ENCODE data around the gene RECK.
"Not testable (repeated sequence)": the region's sequence is repeated elsewhere in the genome, so short reads cannot be mapped to it uniquely, and the experiment has no call there.

The RECK gene

DNA sequence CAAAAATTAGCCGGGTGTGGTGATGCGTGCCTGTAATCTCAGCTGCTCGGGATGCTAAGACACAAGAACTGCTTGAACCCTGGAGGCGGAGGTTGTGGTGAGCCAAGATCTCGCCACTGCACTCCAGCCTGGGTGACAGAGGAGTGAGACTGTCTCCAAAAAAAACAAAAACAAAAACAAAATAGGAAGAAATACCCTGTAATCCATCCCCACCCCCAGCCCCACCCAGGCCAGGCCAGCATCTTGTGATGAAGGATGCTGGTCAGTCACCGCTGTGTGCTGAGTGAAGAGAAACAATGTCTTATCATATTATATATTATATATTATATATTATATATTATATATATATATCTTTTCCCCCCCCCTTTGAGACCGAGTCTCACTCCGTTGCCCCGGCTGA, 117.0 kb downstream of the RECK start:
- H3K9me3 ChIP-seq (ENCODE audit: low read length): no peaks in the 10 kb centered on the region
- no peak overlapping the region for H3K4me3 ChIP-seq (ENCODE audit: low read length)
- H3K36me3 ChIP-seq (ENCODE audit: insufficient read depth, low read length): peaks cover 9% of the 10 kb centered on the region
- no peak overlapping the region for H2AFZ ChIP-seq (ENCODE audit: low read depth, low read length)
- H3K4me1 ChIP-seq (ENCODE audit: insufficient read depth, low read length): peaks cover 7% of the 10 kb centered on the region
- no peaks in the 10 kb centered on the region for H3K27me3 ChIP-seq (ENCODE audit: insufficient read depth, low read length)

DNA sequence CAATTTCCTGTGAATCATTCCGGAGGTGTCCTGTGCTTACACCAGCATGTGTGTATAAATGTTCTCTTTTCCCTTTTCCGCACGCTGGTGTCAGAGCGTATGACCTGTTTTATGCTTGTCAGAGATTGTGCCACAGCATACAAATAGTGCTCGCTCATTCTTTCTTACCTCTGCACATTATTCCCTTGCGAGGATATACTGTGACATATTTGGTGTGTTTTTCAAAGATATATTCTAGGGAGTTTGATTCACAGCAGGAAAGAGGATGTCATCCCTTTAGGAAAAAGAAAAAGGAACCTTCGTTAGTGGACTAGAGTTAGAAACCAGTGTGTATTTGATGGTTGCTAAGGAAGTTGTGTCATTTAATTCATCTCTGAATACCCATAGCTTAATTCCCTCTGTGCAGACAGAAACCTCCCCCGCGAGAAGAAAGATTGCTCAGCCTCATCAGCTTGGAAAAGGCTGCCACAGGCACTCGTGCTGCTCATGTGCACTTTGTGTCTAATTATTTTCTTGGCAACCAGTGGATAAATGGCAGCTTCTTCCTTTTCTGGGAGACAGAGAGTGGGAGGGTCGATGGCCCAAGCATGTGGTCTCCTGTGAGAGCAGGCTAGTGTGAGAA, 117.7 kb downstream of the RECK start:
- no peaks in the 10 kb centered on the region for H3K27me3 ChIP-seq (ENCODE audit: insufficient read depth, low read length)
- H3K36me3 ChIP-seq (ENCODE audit: insufficient read depth, low read length): peaks cover 9% of the 10 kb centered on the region
- no peak overlapping the region for H3K4me3 ChIP-seq (ENCODE audit: low read length)
- no peaks in the 10 kb centered on the region for H3K9me3 ChIP-seq (ENCODE audit: low read length)
- H3K4me1 ChIP-seq (ENCODE audit: insufficient read depth, low read length): peaks cover 7% of the 10 kb centered on the region
- peak overlapping the region; percentile 4 for H2AFZ ChIP-seq (ENCODE audit: low read depth, low read length)

DNA sequence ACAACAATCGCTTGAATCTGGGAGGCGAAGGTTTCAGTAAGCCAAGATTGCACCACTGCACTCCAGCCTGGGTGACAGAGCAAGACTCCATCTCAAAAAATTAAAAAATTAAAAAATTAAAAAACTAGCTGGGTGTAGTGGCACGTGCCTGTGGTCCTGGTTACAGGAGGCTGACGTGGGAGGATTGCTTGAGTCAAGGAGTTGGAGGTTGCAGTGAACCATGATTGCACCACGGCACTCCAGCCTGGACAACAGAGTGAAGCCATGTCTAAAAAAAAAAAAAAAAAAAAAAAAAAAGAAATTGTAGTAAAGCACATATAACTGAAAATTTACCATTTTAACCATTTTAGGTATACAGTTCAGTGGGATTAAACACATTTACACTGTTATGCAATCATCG, 119.4 kb downstream of the RECK start:
- Histone ChIP-seq H3K4me3 (ENCODE audit: low read length) (no peak overlapping the region), H3K27me3 (ENCODE audit: insufficient read depth, low read length) (no peaks in the 10 kb centered on the region), H3K9me3 (ENCODE audit: low read length) (no peaks in the 10 kb centered on the region), H2AFZ (ENCODE audit: low read depth, low read length) (no peak overlapping the region), H3K36me3 (ENCODE audit: insufficient read depth, low read length) (peaks cover 7% of the 10 kb centered on the region), H3K4me1 (ENCODE audit: insufficient read depth, low read length) (peaks cover 7% of the 10 kb centered on the region)

DNA sequence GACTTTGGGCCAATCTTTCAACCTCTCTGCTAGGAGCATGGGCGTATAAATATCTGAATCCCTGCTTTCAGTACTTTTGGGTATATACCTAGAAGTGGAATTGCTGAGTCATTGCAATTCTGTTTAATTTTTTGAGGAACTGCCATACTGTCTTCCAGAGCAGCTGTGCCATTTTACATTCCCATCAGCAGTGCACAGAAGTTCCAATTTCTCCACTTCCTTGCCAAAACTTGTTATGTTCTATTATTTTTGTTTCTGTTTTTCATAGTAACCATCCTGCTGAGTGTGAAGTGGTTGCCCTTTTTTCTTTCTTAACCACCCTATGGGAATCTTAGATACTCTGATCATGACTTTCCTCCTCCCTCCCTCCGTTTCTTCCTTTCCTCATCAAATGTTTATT, 121.4 kb downstream of the RECK start:
- peaks cover 10% of the 10 kb centered on the region for H3K4me1 ChIP-seq (ENCODE audit: insufficient read depth, low read length)
- H3K36me3 ChIP-seq (ENCODE audit: insufficient read depth, low read length): peaks cover 5% of the 10 kb centered on the region
- H3K9me3 ChIP-seq (ENCODE audit: low read length): no peaks in the 10 kb centered on the region
- no peak overlapping the region for H3K4me3 ChIP-seq (ENCODE audit: low read length)
- no peak overlapping the region for H2AFZ ChIP-seq (ENCODE audit: low read depth, low read length)
- no peaks in the 10 kb centered on the region for H3K27me3 ChIP-seq (ENCODE audit: insufficient read depth, low read length)

DNA sequence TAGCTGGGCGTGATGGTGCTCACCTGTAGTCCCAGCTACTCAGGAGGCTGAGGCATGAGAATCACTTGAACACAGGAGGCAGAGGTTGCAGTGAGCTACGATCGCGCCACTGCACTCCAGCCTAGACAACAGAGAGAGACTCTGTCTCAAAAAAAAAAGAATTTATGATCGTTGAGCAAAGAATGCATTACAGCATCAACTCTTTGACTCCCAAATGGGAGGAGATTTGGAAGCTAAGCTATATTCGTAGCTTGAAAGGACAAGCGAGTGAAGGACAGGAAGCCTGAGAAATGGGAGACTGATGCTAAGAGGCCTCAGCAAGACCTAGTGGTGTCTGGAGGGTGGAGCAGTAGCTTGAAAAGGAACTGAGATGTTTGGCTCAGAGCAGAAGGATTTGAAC, 122.2 kb downstream of the RECK start:
- Histone ChIP-seq H3K36me3 (ENCODE audit: insufficient read depth, low read length) (peaks cover 5% of the 10 kb centered on the region), H3K4me1 (ENCODE audit: insufficient read depth, low read length) (peaks cover 15% of the 10 kb centered on the region)

DNA sequence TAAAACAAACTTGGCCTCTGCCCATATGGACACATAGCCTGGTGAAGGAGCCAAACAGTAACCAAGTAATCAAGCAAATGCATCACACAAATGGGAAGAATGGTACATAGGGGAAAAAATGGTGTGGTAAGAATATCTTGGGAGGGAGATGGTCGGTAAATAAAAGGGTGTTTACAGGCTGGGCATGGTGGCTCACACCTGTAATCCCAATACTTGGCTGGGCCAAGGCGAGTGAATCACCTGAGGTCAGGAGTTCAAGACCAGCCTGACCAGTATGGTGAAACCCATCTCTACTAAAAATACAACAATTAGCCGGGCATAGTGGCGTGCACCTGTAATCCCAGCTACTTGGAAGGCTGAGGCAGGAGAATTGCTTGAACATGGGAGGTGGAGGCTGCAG, 122.8 kb downstream of the RECK start:
- not testable (repeated sequence) for H3K36me3 ChIP-seq (ENCODE audit: insufficient read depth, low read length); H3K9me3 ChIP-seq (ENCODE audit: low read length); H3K4me3 ChIP-seq (ENCODE audit: low read length); H2AFZ ChIP-seq (ENCODE audit: low read depth, low read length); H3K27me3 ChIP-seq (ENCODE audit: insufficient read depth, low read length)
- H3K4me1 ChIP-seq (ENCODE audit: insufficient read depth, low read length): peaks cover 13% of the 10 kb centered on the region

More for the DNA sequence above, 122.2 kb downstream of the RECK start:
- no peaks in the 10 kb centered on the region for H3K9me3 ChIP-seq (ENCODE audit: low read length)
- no peak overlapping the region for H3K4me3 ChIP-seq (ENCODE audit: low read length)
- H2AFZ ChIP-seq (ENCODE audit: low read depth, low read length): no peak overlapping the region
- H3K27me3 ChIP-seq (ENCODE audit: insufficient read depth, low read length): no peaks in the 10 kb centered on the region

DNA sequence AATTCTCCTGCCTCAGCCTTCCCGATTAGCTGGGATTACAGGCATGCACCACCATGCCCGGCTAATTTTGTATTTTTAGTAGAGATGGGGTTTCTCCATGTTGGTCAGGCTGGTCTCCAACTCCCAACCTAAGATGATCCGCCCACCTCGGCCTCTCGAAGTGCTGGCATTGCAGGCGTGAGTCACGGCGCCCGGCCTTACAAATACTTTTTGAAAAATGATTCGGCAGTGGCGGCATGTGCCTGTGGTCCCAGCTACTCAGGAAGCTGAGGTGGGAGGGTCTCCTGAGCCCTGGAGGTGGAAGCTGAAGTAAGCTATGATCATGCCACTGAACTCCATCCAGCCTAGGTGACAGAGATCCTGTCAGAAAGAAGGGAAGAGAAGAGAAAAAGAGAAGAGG, 123.4 kb downstream of the RECK start:
- not testable (repeated sequence) for H3K9me3 ChIP-seq (ENCODE audit: low read length); H3K4me3 ChIP-seq (ENCODE audit: low read length); H3K27me3 ChIP-seq (ENCODE audit: insufficient read depth, low read length); H2AFZ ChIP-seq (ENCODE audit: low read depth, low read length); H3K36me3 ChIP-seq (ENCODE audit: insufficient read depth, low read length); H3K4me1 ChIP-seq (ENCODE audit: insufficient read depth, low read length)

DNA sequence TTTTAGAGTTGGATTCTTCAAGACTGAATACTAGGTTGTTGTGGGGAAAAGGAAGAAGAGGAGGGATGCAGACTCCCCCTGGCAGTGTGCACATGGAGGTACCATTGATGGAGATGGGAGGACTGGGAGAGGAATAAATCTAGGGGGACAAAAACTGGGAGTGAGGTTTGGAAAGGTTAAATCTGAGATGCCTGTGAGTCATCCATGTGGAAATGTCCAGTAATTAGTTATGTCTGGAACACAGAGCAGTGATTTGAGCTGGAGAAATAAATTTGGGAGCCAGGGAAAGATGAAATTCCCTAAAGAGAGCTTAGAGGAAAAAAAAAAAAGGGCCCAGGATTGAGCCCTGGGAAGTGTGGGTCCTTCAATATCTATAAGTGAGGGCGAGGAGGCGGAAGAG, 124.5 kb downstream of the RECK start:
- Histone ChIP-seq H3K4me1 (ENCODE audit: insufficient read depth, low read length) (peaks cover 8% of the 10 kb centered on the region), H3K4me3 (ENCODE audit: low read length) (no peak overlapping the region)

DNA sequence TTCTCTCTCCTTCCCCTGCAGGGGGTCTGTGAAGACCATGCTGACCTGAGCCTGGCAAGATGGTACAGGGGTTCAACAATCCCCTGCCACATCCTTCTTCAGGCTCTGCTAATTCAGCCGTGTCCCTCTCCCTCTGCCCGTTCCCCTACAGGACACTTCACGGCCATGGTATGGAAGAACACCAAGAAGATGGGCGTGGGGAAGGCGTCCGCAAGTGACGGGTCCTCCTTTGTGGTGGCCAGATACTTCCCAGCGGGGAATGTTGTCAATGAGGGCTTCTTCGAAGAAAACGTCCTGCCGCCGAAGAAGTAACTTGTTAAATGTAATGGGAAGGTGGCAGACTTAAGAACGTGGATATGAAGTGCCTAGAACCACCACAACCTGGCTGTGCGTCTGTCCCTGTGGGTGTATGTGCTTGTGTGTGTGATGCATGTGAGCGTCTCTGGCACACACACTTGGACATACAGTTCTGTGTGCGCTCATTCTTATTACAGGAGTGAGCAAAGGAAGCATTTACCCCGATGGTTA, 125.6 kb downstream of the RECK start:
- H3K4me3 ChIP-seq (ENCODE audit: low read length): no peak overlapping the region
- no peaks in the 10 kb centered on the region for H3K36me3 ChIP-seq (ENCODE audit: insufficient read depth, low read length)
- peaks cover 8% of the 10 kb centered on the region for H3K4me1 ChIP-seq (ENCODE audit: insufficient read depth, low read length)
- no peak overlapping the region for H2AFZ ChIP-seq (ENCODE audit: low read depth, low read length)
- no peaks in the 10 kb centered on the region for H3K27me3 ChIP-seq (ENCODE audit: insufficient read depth, low read length)
- no peaks in the 10 kb centered on the region for H3K9me3 ChIP-seq (ENCODE audit: low read length)

More for the DNA sequence above, 124.5 kb downstream of the RECK start:
- Histone ChIP-seq H3K27me3 (ENCODE audit: insufficient read depth, low read length) (no peaks in the 10 kb centered on the region), H2AFZ (ENCODE audit: low read depth, low read length) (no peak overlapping the region), H3K9me3 (ENCODE audit: low read length) (no peaks in the 10 kb centered on the region), H3K36me3 (ENCODE audit: insufficient read depth, low read length) (peaks cover 5% of the 10 kb centered on the region)

DNA sequence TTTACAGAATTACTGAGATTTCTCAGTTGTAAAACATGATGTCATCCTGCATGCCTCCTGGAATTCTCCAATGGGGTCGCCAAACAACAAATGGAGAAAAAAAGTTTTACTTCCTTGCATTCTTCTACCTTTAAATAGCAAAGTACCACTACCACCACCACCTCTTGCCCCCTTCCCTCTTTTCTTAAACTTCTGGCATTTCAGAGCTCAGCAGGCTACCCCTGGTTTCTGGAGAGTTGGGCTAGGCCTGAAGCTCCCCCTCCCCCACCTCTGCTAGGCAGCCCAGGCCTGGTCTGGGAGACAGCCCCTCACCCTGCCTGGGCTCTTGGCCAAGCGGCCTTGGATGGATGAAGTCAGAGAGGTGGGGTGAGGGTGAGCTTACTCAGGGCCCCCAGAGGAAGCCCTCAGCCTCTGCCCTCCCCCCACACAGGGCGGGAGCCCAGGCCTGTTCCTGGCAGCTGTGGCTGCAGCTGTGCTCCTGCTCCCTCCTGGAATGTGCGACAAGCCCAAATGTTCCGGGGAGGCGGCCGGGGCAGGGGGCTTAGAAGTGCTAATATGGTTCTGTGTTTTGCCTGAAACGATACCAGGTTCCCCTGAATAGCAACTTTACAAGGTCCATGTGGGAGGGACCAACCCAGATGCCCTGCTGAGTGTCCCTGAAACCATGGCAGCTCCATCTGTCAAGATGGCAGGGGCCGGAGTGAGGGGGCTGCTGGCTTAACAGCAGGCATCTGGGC, 126.5 kb downstream of the RECK start:
- no peak overlapping the region for H2AFZ ChIP-seq (ENCODE audit: low read depth, low read length)
- no peaks in the 10 kb centered on the region for H3K9me3 ChIP-seq (ENCODE audit: low read length)
- peaks cover 8% of the 10 kb centered on the region for H3K4me1 ChIP-seq (ENCODE audit: insufficient read depth, low read length)
- no peaks in the 10 kb centered on the region for H3K27me3 ChIP-seq (ENCODE audit: insufficient read depth, low read length)
- H3K4me3 ChIP-seq (ENCODE audit: low read length): no peak overlapping the region
- no peaks in the 10 kb centered on the region for H3K36me3 ChIP-seq (ENCODE audit: insufficient read depth, low read length)

DNA sequence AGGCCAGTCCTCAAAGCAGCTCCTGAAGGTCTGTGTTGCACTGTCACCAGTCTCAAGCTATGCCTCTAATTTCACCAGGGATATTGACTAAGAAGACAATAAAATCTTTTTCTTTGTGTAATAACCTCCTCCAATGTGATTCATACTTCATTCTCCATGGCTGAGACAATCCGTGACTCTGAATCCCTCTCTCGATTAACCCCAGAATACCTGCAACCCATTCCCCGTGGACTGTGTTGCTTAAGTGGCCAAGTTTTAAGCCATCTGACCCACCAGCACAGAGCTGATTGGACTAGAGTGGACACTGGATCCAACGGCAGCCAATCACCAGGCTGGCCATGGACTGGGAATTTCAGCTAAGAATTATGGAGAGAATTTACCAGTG, 127.1 kb downstream of the RECK start:
- no peaks in the 10 kb centered on the region for H3K27me3 ChIP-seq (ENCODE audit: insufficient read depth, low read length)
- no peak overlapping the region for H2AFZ ChIP-seq (ENCODE audit: low read depth, low read length)
- H3K9me3 ChIP-seq (ENCODE audit: low read length): no peaks in the 10 kb centered on the region
- no peak overlapping the region for H3K4me3 ChIP-seq (ENCODE audit: low read length)
- no peaks in the 10 kb centered on the region for H3K36me3 ChIP-seq (ENCODE audit: insufficient read depth, low read length)
- peaks cover 8% of the 10 kb centered on the region for H3K4me1 ChIP-seq (ENCODE audit: insufficient read depth, low read length)

DNA sequence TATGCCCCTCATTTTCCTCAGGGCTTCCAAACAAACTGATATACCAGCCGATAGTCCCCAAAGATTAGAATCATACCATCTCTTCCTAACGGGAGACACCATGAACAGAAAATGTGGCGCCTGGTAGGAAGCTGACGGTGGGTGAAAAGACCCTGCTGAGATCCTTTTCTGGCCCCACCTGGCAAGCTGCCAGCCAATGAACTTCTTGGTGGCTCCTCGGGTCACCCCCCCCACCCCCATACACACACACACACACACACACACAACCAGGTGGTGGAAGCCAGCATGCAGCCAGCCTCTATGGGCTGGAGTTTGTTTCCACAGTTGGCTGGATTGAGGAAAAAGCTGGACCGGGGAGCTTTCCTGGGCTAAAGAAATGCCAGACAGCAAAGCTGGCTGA, 127.7 kb downstream of the RECK start:
- Histone ChIP-seq H2AFZ (ENCODE audit: low read depth, low read length) (no peak overlapping the region), H3K27me3 (ENCODE audit: insufficient read depth, low read length) (no peaks in the 10 kb centered on the region), H3K4me3 (ENCODE audit: low read length) (no peak overlapping the region), H3K4me1 (ENCODE audit: insufficient read depth, low read length) (peaks cover 8% of the 10 kb centered on the region), H3K36me3 (ENCODE audit: insufficient read depth, low read length) (no peaks in the 10 kb centered on the region), H3K9me3 (ENCODE audit: low read length) (no peaks in the 10 kb centered on the region)

DNA sequence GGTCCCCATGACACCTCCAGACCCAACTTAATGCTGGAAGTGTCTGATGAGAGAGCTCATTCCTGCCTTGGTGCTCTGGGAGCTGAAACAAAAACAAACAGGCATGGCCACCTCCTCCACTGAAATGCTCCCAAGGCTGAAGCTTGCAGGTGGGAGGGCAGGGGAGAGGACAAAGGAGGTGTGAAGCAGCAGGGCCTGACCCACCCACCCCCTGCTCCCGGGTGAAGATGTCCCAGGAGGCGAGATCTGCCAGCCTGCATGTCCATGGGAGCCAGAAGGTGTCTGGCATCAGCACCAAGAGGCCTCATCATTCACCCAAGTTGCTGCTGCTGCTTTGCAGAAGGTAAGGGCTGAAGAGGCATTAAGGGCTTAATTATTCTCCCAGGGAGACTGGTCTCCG, 128.3 kb downstream of the RECK start:
- peaks cover 8% of the 10 kb centered on the region for H3K4me1 ChIP-seq (ENCODE audit: insufficient read depth, low read length)
- no peak overlapping the region for H3K4me3 ChIP-seq (ENCODE audit: low read length)
- H3K27me3 ChIP-seq (ENCODE audit: insufficient read depth, low read length): peaks cover 4% of the 10 kb centered on the region
- H3K9me3 ChIP-seq (ENCODE audit: low read length): peaks cover 2% of the 10 kb centered on the region
- no peaks in the 10 kb centered on the region for H3K36me3 ChIP-seq (ENCODE audit: insufficient read depth, low read length)
- H2AFZ ChIP-seq (ENCODE audit: low read depth, low read length): no peak overlapping the region

DNA sequence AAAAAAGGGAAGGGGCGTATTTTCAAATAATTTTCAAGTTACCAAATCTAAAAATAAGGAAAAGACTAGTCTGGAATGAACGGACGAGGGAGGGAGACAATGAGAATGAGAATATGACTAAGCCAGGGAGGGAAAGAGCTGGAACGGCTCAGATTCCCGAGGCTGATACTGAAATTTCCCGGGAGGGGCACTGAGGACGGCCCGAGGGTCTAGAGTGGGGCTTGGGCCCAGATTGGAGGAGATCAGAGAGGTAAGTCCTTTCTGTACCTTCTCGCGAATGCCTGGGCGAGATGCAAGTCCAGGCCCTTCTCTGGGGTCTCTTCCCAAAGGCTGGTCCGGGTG, 129.1 kb downstream of the RECK start:
- no peaks in the 10 kb centered on the region for H3K36me3 ChIP-seq (ENCODE audit: insufficient read depth, low read length)
- H3K27me3 ChIP-seq (ENCODE audit: insufficient read depth, low read length): peaks cover 6% of the 10 kb centered on the region
- no peak overlapping the region for H2AFZ ChIP-seq (ENCODE audit: low read depth, low read length)
- peaks cover 8% of the 10 kb centered on the region for H3K4me1 ChIP-seq (ENCODE audit: insufficient read depth, low read length)
- H3K9me3 ChIP-seq (ENCODE audit: low read length): peaks cover 2% of the 10 kb centered on the region
- no peak overlapping the region for H3K4me3 ChIP-seq (ENCODE audit: low read length)

All from neuron (in vitro differentiated cells).